Fibroblast of lung (primary cell): ENCODE data around the gene CPEB2. TPM values are rescaled to one million over a fixed set of nuclear protein-coding genes. Genes with fewer than 3 reads are reported as not detected.
A peak's percentile ranks its signal among the peaks of the same experiment; 100 is the strongest.

Experiments used
- DNase-seq, 2 donors: peaks; one replicate each; pipeline versions ENCODE4 v3.0.0 to v3.0.0-alpha.2; 2010; ENCODE audit warnings: low read depth in 2 of 2
- H2AFZ ChIP-seq: 2 replicates; pipeline ENCODE4 v1.5.1; 2012; ENCODE audit warnings: low read length, control low read depth, inconsistent platforms
- H3K27ac ChIP-seq: 2 replicates; pipeline ENCODE4 v1.5.1; 2011; ENCODE audit warnings: low read length, control low read depth; ENCODE audit not compliant: insufficient read depth
- H3K27me3 ChIP-seq: 2 replicates; pipeline ENCODE4 v1.5.1; 2011; ENCODE audit warnings: mild to moderate bottlenecking, low read length; ENCODE audit not compliant: control insufficient read depth, insufficient read depth
- H3K36me3 ChIP-seq: 2 replicates; pipeline ENCODE4 v1.5.1; 2011; ENCODE audit warnings: low read length; ENCODE audit not compliant: control insufficient read depth, insufficient read depth
- H3K4me1 ChIP-seq: 2 replicates; pipeline ENCODE4 v1.5.1; 2011; ENCODE audit warnings: low read length; ENCODE audit not compliant: control insufficient read depth, insufficient read depth; ENCODE audit errors: extremely low read depth
- H3K4me2 ChIP-seq: 2 replicates; pipeline ENCODE4 v1.5.1; 2011; ENCODE audit warnings: low read length, control low read depth; ENCODE audit not compliant: insufficient read depth; ENCODE audit errors: extremely low read depth
- H3K4me3 ChIP-seq, 4 experiments: fragments of 200-600 bp in 1 of 4; sonication (generic) in 1 of 4; replicated peaks in 1 of 4; 2 replicates each; pipeline ENCODE4 v1.5.1; 2011 to 2016; ENCODE audit warnings: low read length in 4 of 4, low read depth in 3 of 4, mild to moderate bottlenecking in 3 of 4, control low read depth in 2 of 4, inconsistent platforms in 1 of 4, mixed read lengths in 1 of 4; ENCODE audit not compliant: insufficient read depth in 1 of 4; ENCODE audit errors: control extremely low read depth in 1 of 4
- H3K79me2 ChIP-seq: 2 replicates; pipeline ENCODE4 v1.5.1; 2012; ENCODE audit warnings: mild to moderate bottlenecking, low read length, inconsistent platforms; ENCODE audit not compliant: control insufficient read depth, insufficient read depth
- H3K9ac ChIP-seq: 2 replicates; pipeline ENCODE4 v1.5.1; 2011; ENCODE audit warnings: mild to moderate bottlenecking, low read length, control low read depth; ENCODE audit not compliant: insufficient read depth
- H3K9me3 ChIP-seq: 2 replicates; pipeline ENCODE4 v1.5.1; 2012; ENCODE audit warnings: low read depth, low read length; ENCODE audit not compliant: control insufficient read depth, insufficient read depth
- H4K20me1 ChIP-seq: 2 replicates; pipeline ENCODE4 v1.5.1; 2011; ENCODE audit warnings: low read length; ENCODE audit not compliant: control insufficient read depth, insufficient read depth; ENCODE audit errors: extremely low read depth
- CTCF ChIP-seq, 2 donors: IDR thresholded peaks in 1 of 2; conservative IDR thresholded peaks in 1 of 2; 1 replicate in 1 of 2; 2 replicates in 1 of 2; pipeline ENCODE4 v1.5.1; 2011 to 2012; ENCODE audit warnings: low read length in 2 of 2, control low read depth in 1 of 2, inconsistent platforms in 1 of 2, low read depth in 1 of 2, mild to moderate bottlenecking in 1 of 2
- EZH2 ChIP-seq: IDR thresholded peaks from 2 replicates; pipeline ENCODE4 v1.5.1; 2012; ENCODE audit warnings: low read length, control low read depth, mild to moderate bottlenecking; ENCODE audit errors: missing control alignments
- polyA plus RNA-seq, 2 donors: library from polyadenylated mRNA; depleted of rRNA in 1 of 2; stranded (reverse) in 1 of 2; unstranded in 1 of 2; fragments of >200 nt; gene quantifications; 2 replicates each; pipeline ENCODE4 v1.2.1, GENCODE V29; 2011 to 2012; ENCODE audit warnings: missing spikeins in 1 of 2
- total RNA-seq: library from RNA; depleted of rRNA; stranded (reverse); fragments of >200 nt; gene quantifications from 2 replicates; pipeline ENCODE4 v1.2.1, GENCODE V29; 2014

CPEB2 gene
- total and polyA plus RNA-seq, 2 donors (not counting 1 experiment from before 2014, with no cell fraction given) = 18.6 to 19.0 TPM

GRCh38 chr4:14965071-14965470, 37.2 kb upstream of the CPEB2 start:
- H4K20me1 ChIP-seq = no peaks in the 10 kb centered on the region
- TF ChIP-seq CTCF (conservative IDR thresholded peaks at IDR 0.05 in 1 of 2, IDR thresholded peaks at IDR 0.05 in 1 of 2; ENCODE audit: low read depth in 1 of 2, low read length in 2 of 2) = no peak
- no peak for TF ChIP-seq EZH2
- no peak overlapping the region for H3K4me2 ChIP-seq
- no peaks in the 10 kb centered on the region for H3K79me2 ChIP-seq
- no peaks in the 10 kb centered on the region for H3K27me3 ChIP-seq
- H3K27ac ChIP-seq = no peak overlapping the region
- no peak overlapping the region for H3K9ac ChIP-seq
- H3K36me3 ChIP-seq = no peaks in the 10 kb centered on the region
- no peak overlapping the region for H3K4me3 ChIP-seq
- no peaks in the 10 kb centered on the region for H3K9me3 ChIP-seq
- no peak overlapping the region for H2AFZ ChIP-seq
- peak in 1 of 2 donors; percentile 18 for DNase-seq
- H3K4me1 ChIP-seq = no peaks in the 10 kb centered on the region

GRCh38 chr4:14967982-14968381, 34.3 kb upstream of the CPEB2 start:
- H3K4me1 ChIP-seq = no peaks in the 10 kb centered on the region
- H2AFZ ChIP-seq = no peak overlapping the region
- TF ChIP-seq EZH2 (no peak), CTCF (conservative IDR thresholded peaks at IDR 0.05 in 1 of 2, IDR thresholded peaks at IDR 0.05 in 1 of 2; ENCODE audit: low read depth in 1 of 2, low read length in 2 of 2) (no peak)
- no peak overlapping the region for H3K4me3 ChIP-seq
- no peak overlapping the region for H3K4me2 ChIP-seq
- H3K9me3 ChIP-seq = no peaks in the 10 kb centered on the region
- H3K79me2 ChIP-seq = no peaks in the 10 kb centered on the region
- H3K27ac ChIP-seq = no peak overlapping the region
- no peaks in the 10 kb centered on the region for H4K20me1 ChIP-seq
- H3K27me3 ChIP-seq = no peaks in the 10 kb centered on the region
- H3K36me3 ChIP-seq = no peaks in the 10 kb centered on the region
- no peak overlapping the region for H3K9ac ChIP-seq
- peak in 1 of 2 donors; percentile 35 for DNase-seq

DNA sequence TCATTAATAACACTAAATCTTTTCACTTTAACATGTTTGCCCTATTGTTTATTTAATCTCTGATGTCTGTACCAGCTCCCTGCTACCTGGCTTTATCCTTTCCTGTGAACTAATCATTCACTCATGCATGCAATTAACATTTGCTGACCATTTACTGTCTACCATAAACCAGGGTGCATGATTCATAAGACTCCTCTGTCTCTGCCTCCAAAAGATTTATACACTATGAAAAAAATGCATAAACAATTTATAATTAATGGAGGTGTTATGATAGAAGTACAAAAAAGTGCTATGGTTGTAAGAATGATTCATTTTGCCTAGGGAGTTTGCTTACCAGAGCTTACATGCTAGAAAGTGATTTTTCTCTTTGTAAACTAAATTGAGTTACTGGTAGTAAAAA, 24.5 kb upstream of the CPEB2 start:
- H4K20me1 ChIP-seq = no peaks in the 10 kb centered on the region
- no peak overlapping the region for H2AFZ ChIP-seq
- TF ChIP-seq CTCF (conservative IDR thresholded peaks at IDR 0.05 in 1 of 2, IDR thresholded peaks at IDR 0.05 in 1 of 2; ENCODE audit: low read depth in 1 of 2, low read length in 2 of 2) (no peak), EZH2 (no peak)
- no peak overlapping the region for H3K9ac ChIP-seq
- no peak overlapping the region for H3K4me3 ChIP-seq
- H3K9me3 ChIP-seq = no peaks in the 10 kb centered on the region
- no peak overlapping the region for H3K4me2 ChIP-seq
- DNase-seq = peak in 1 of 2 donors; percentile 10
- H3K79me2 ChIP-seq = no peaks in the 10 kb centered on the region
- no peaks in the 10 kb centered on the region for H3K4me1 ChIP-seq
- H3K36me3 ChIP-seq = no peaks in the 10 kb centered on the region
- no peak overlapping the region for H3K27ac ChIP-seq
- H3K27me3 ChIP-seq = no peaks in the 10 kb centered on the region
